SK-N-SH (cell line): Measurements from ENCODE around the gene EN1. TPM values are rescaled to one million over a fixed set of nuclear protein-coding genes. Genes with fewer than 3 reads are reported as not detected.

Source experiments
- CTCF ChIA-PET: fragments of 300-600, 350-600 bp; formaldehyde crosslinking; extraction: SDS; loops from one replicate; lab custom pipeline; 2021; lab: Yijun Ruan, JAX
- POLR2A ChIA-PET: fragments of 350-600 bp; sonication (Branson Sonifier 250); formaldehyde crosslinking; extraction: SDS; loops from one replicate; lab custom pipeline; 2020; ENCODE audit warnings: antibody characterized with exemption, inconsistent platforms; lab: Yijun Ruan, JAX
- DNase-seq: peaks from one replicate; pipeline ENCODE4 v3.0.0; 2012
- H2AFZ ChIP-seq: fragments of 200-600 bp; sonication (generic); 2 replicates; pipeline ENCODE4 v1.8.1; 2016; ENCODE audit warnings: antibody characterized with exemption, mild to moderate bottlenecking, low read depth
- H3F3A ChIP-seq: fragments of 200-600 bp; sonication (generic); replicated peaks from 2 replicates; pipeline ENCODE3; 2016; ENCODE audit warnings: antibody characterized with exemption, mild to moderate bottlenecking; ENCODE audit not compliant: insufficient read depth
- H3K27ac ChIP-seq, 2 experiments: fragments of 200-500 bp in 1 of 2; fragments of 200-600 bp in 1 of 2; sonication (Bioruptor generic) in 1 of 2; sonication (generic), shearing (Covaris generic) in 1 of 2; 2 replicates each; pipeline versions ENCODE4 v1.5.1 to v1.6.1; 2014 to 2016; ENCODE audit warnings: low read depth in 2 of 2, inconsistent platforms in 1 of 2, low read length in 1 of 2, mild to moderate bottlenecking in 1 of 2, mixed read lengths in 1 of 2
- H3K27me3 ChIP-seq: fragments of 200-600 bp; sonication (generic), shearing (Covaris generic); 2 replicates; pipeline ENCODE4 v1.6.1; 2016; ENCODE audit warnings: mixed run types; ENCODE audit not compliant: insufficient read depth
- H3K36me3 ChIP-seq, 2 experiments: fragments of 200-500 bp in 1 of 2; fragments of 200-600 bp in 1 of 2; sonication (Bioruptor generic) in 1 of 2; sonication (generic) in 1 of 2; replicated peaks in 1 of 2; 2 replicates each; pipeline versions ENCODE3 to v1.5.1; 2014 to 2016; ENCODE audit warnings: low read length in 1 of 2, mild to moderate bottlenecking in 1 of 2; ENCODE audit not compliant: insufficient read depth in 2 of 2, control insufficient read depth in 1 of 2
- H3K4me1 ChIP-seq, 2 experiments: fragments of 200-500 bp in 1 of 2; fragments of 200-600 bp in 1 of 2; sonication (Bioruptor generic) in 1 of 2; sonication (generic), shearing (Covaris generic) in 1 of 2; 2 replicates each; pipeline versions ENCODE4 v1.5.1 to v1.6.1; 2014 to 2016; ENCODE audit warnings: low read depth in 1 of 2, low read length in 1 of 2, mixed run types in 1 of 2; ENCODE audit not compliant: insufficient read depth in 2 of 2, control insufficient read depth in 1 of 2
- H3K4me2 ChIP-seq: fragments of 200-600 bp; sonication (generic), shearing (Covaris generic); 2 replicates; pipeline ENCODE4 v1.6.1; 2017; ENCODE audit warnings: mixed run types
- H3K4me3 ChIP-seq, 2 experiments: fragments of 200-500 bp in 1 of 2; fragments of 200-600 bp in 1 of 2; sonication (Bioruptor generic) in 1 of 2; sonication (generic), shearing (Covaris generic) in 1 of 2; 2 replicates each; pipeline versions ENCODE4 v1.5.1 to v1.8.1; 2014 to 2016; ENCODE audit warnings: low read depth in 2 of 2, inconsistent platforms in 1 of 2, low read length in 1 of 2, mild to moderate bottlenecking in 1 of 2, mixed read lengths in 1 of 2, moderate library complexity in 1 of 2
- H3K79me2 ChIP-seq: fragments of 200-600 bp; sonication (generic); 2 replicates; pipeline ENCODE4 v1.8.1; 2017; ENCODE audit warnings: mild to moderate bottlenecking; ENCODE audit not compliant: insufficient read depth
- H3K9ac ChIP-seq: fragments of 200-600 bp; sonication (generic); 2 replicates; pipeline ENCODE4 v1.6.1; 2017; ENCODE audit warnings: mixed run types
- H3K9me2 ChIP-seq: fragments of 200-600 bp; sonication (generic); 2 replicates; pipeline ENCODE4 v1.6.1; 2017; ENCODE audit warnings: mixed run types
- H3K9me3 ChIP-seq: fragments of 200-600 bp; sonication (generic); 2 replicates; pipeline ENCODE4 v1.6.1; 2017; ENCODE audit warnings: mixed run types, mild to moderate bottlenecking, moderate library complexity
- H4K20me1 ChIP-seq: fragments of 200-600 bp; sonication (generic); 2 replicates; pipeline ENCODE4 v1.6.1; 2017; ENCODE audit warnings: mild to moderate bottlenecking, mixed run types; ENCODE audit not compliant: insufficient read depth
- EZH2phosphoT487 ChIP-seq: fragments of 200-600 bp; sonication (generic); IDR thresholded peaks from 2 replicates; pipeline ENCODE4 v1.6.1; 2017; ENCODE audit warnings: low read depth, mixed run types, mild to moderate bottlenecking, antibody characterized with exemption, moderate library complexity, borderline replicate concordance
- FOXJ3 ChIP-seq: sonication (generic); formaldehyde crosslinking; IDR thresholded peaks from 2 replicates; pipeline ENCODE4 v1.5.1; 2020; ENCODE audit warnings: mild to moderate bottlenecking, missing genetic modification reagents
- MEF2A ChIP-seq: IDR thresholded peaks from 2 replicates; pipeline ENCODE4 v1.4.0; 2012; ENCODE audit warnings: low read depth, borderline replicate concordance
- NRF1 ChIP-seq: IDR thresholded peaks from 2 replicates; pipeline ENCODE4 v1.6.1; 2012; ENCODE audit warnings: low read depth, mild to moderate bottlenecking, low read length
- PBX3 ChIP-seq: IDR thresholded peaks from 2 replicates; pipeline ENCODE4; 2012
- POLR2AphosphoS5 ChIP-seq: IDR thresholded peaks from 2 replicates; pipeline ENCODE4 v1.6.1; 2012; ENCODE audit warnings: low read depth, low read length
- RXRA ChIP-seq: IDR thresholded peaks from 2 replicates; pipeline ENCODE4 v1.4.0; 2012; ENCODE audit warnings: low read depth, mild to moderate bottlenecking, borderline replicate concordance
- SIN3A ChIP-seq: IDR thresholded peaks from 2 replicates; pipeline ENCODE4 v1.6.1; 2012; ENCODE audit warnings: low read depth, mild to moderate bottlenecking, low read length, moderate library complexity, borderline replicate concordance
- TCF12 ChIP-seq: IDR thresholded peaks from 2 replicates; pipeline ENCODE4 v1.4.0; 2012
- TEAD4 ChIP-seq: IDR thresholded peaks from 2 replicates; pipeline ENCODE4 v1.4.0; 2012; ENCODE audit warnings: mild to moderate bottlenecking, borderline replicate concordance; ENCODE audit not compliant: insufficient read depth
- WGBS: methylation state at CpG from one replicate; pipeline ENCODE4 v1.1.6; 2017; ENCODE audit warnings: low lambda C conversion rate; 5-methylcytosine and 5-hydroxymethylcytosine counted together
- polyA plus RNA-seq, 3 experiments: library from polyadenylated mRNA; depleted of rRNA; stranded (reverse); fragments of >200 nt; gene quantifications; 2 replicates each; pipeline ENCODE4 v1.2.3, GENCODE V29; 2012
- TF ChIP-seq, protein P1 (sequence below): fragments of 150-350 bp; IDR thresholded peaks from 2 replicates; pipeline ENCODE4 v1.6.1; 2016; ENCODE audit warnings: mild to moderate bottlenecking, low read depth, low read length

The EN1 gene
- polyA plus RNA-seq, 1 of the 3 experiments (the other 2 are of a cell fraction): not detected

DNA sequence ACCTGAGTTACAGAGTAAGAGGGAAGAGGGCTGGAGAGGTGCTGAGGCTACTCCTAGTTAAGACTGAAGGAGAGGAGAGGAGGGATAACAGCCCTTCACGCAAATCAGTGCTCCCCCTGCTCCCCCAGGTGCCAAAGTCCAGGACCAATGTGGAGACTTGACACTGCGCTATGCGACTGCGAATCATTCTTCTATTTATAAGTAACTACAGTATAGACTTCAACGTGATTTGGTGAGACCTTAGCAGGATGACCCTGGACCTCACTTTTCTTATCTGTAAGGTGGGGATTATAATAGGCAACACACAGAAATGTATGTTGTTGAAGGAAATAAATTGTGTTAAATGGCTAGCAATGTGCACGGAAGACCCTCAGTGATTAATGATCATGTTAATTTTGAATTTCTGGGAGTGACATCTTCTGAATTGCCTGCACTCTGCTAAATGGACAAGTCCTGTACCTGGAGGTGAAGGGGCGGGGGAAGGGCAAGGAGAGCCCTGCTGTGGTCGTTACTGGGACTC lies 11.0 kb downstream of the EN1 start (continued):
- no peak for TF ChIP-seq POLR2AphosphoS5
- no peak for TF ChIP-seq FOXJ3 (CRISPR knock-in tag)
- TF ChIP-seq TEAD4: no peak
- no peak for TF ChIP-seq RXRA
- TF ChIP-seq MEF2A: no peak
- TF ChIP-seq, protein P1, sequence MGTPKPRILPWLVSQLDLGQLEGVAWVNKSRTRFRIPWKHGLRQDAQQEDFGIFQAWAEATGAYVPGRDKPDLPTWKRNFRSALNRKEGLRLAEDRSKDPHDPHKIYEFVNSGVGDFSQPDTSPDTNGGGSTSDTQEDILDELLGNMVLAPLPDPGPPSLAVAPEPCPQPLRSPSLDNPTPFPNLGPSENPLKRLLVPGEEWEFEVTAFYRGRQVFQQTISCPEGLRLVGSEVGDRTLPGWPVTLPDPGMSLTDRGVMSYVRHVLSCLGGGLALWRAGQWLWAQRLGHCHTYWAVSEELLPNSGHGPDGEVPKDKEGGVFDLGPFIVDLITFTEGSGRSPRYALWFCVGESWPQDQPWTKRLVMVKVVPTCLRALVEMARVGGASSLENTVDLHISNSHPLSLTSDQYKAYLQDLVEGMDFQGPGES: no peak

DNA sequence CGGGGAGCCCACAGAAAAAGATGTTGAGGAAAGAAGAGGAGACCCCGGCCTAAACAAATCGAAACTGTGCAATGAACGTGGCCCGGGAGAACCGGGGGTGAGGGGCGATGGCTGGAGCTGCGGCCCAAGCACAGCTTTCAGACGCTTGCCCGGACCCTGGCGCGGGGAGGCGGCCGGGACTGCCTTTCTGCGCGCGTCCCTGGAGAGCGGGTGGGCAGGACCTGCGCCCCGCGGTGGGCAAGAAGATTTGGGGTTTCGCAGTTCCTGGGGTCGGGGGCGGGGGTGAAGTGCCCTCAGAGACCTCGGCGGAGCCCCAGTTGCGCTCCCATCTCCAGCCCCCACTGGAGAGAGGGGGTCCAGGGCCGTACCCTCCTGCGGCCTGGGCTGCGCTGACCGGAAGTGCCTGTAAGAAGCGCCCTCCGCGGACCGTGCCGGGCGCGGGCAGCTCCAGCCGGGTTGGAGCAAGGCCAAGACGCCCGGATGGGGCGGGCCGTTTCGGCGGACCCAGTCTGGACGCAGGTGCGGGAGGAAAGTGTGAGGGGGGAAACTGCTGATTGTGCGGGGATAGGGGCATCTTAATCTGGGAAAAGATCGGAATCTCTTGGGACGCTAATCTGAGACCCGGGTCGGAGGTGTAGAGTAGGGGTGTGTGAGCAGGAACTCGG lies 11.6 kb downstream of the EN1 start:
- Histone ChIP-seq H3K9me2 (no peaks in the 10 kb centered on the region), H3K27ac (no peak overlapping the region), H3K79me2 (no peaks in the 10 kb centered on the region), H3K9ac (no peak overlapping the region), H3K27me3 (peaks cover 98% of the 10 kb centered on the region), H3K36me3 (no peaks in the 10 kb centered on the region), H4K20me1 (no peaks in the 10 kb centered on the region), H3K4me3 (peak overlapping the region; percentile 29 to 32; a peak in 3 of 4 replicates), H3F3A (no peaks in the 10 kb centered on the region), H2AFZ (peak overlapping the region; percentile 65; the same call in 1 of the 2 replicates), H3K9me3 (no peaks in the 10 kb centered on the region), H3K4me2 (peak overlapping the region; percentile 71), H3K4me1 (no peaks in the 10 kb centered on the region; a peak in 1 of 4 replicates)
- ChIA-PET POLR2A (no interaction called here), CTCF (interaction anchor here (0.6 to 1.4 kb wide), 2 partner anchors 9 to 860 kb away, joined by 3 to 4 read pairs; no protein-coding TSS in a partner anchor)
- WGBS: 2% methylated on average over 36 of the region's 53 CpGs
- DNase-seq: no peak
- TF ChIP-seq EZH2phosphoT487: no peak
- TF ChIP-seq TCF12: no peak
- TF ChIP-seq PBX3: no peak
- no peak for TF ChIP-seq NRF1
- TF ChIP-seq SIN3A: no peak
